Keratinocyte (primary cell): ENCODE data around the gene STAG1.

Experiments
- EZH2 ChIP-seq: IDR thresholded peaks from one replicate; pipeline ENCODE4 v1.6.1; 2012; ENCODE audit warnings: inconsistent platforms, mild to moderate bottlenecking, low read length, moderate library complexity
- TF ChIP-seq, protein P1 (sequence below), 3 experiments: IDR thresholded peaks in 1 of 3; conservative IDR thresholded peaks in 1 of 3; optimal IDR thresholded peaks in 1 of 3; 2 replicates in 2 of 3; 3 replicates in 1 of 3; pipeline versions ENCODE3 to v1.5.1; 2011; ENCODE audit warnings: low read length in 3 of 3, mild to moderate bottlenecking in 3 of 3, moderate library complexity in 2 of 3, control low read depth in 1 of 3, inconsistent platforms in 1 of 3; ENCODE audit not compliant: insufficient read depth in 2 of 3; ENCODE audit errors: extremely low read depth in 1 of 3

DNA sequence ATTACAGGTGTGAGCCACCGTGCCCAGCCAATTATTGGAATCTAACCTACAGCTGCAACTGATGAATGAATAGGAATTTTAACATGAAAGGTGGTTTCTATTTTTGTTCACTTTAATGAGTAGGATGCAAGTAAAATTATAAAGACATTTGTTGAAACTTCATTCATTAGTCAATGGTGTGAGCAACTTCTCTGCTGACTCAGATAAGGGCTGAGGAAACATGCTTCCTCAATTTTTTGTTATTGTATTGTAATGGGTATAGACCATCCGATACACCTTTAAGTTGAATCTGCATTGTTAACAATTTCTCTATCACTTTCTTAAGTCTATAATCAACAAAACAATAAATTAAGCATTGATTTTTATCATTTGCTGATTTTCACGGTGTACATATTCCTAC, 127.8 kb downstream of the STAG1 start:
- TF ChIP-seq, protein P1, sequence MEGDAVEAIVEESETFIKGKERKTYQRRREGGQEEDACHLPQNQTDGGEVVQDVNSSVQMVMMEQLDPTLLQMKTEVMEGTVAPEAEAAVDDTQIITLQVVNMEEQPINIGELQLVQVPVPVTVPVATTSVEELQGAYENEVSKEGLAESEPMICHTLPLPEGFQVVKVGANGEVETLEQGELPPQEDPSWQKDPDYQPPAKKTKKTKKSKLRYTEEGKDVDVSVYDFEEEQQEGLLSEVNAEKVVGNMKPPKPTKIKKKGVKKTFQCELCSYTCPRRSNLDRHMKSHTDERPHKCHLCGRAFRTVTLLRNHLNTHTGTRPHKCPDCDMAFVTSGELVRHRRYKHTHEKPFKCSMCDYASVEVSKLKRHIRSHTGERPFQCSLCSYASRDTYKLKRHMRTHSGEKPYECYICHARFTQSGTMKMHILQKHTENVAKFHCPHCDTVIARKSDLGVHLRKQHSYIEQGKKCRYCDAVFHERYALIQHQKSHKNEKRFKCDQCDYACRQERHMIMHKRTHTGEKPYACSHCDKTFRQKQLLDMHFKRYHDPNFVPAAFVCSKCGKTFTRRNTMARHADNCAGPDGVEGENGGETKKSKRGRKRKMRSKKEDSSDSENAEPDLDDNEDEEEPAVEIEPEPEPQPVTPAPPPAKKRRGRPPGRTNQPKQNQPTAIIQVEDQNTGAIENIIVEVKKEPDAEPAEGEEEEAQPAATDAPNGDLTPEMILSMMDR (optimal IDR thresholded peaks at IDR 0.05 in 1 of 3, IDR thresholded peaks at IDR 0.05 in 1 of 3, conservative IDR thresholded peaks at IDR 0.05 in 1 of 3; ENCODE audit: extremely low read depth in 1 of 3, insufficient read depth in 2 of 3, low read length in 3 of 3), result no peak
- TF ChIP-seq EZH2, result no peak
